Measurements from ENCODE around the gene PCDHGB5.
"Not testable (repeated sequence)": the region's sequence is repeated elsewhere in the genome, so short reads cannot be mapped to it uniquely, and the experiment has no call there.

PCDHGB5 gene

DNA sequence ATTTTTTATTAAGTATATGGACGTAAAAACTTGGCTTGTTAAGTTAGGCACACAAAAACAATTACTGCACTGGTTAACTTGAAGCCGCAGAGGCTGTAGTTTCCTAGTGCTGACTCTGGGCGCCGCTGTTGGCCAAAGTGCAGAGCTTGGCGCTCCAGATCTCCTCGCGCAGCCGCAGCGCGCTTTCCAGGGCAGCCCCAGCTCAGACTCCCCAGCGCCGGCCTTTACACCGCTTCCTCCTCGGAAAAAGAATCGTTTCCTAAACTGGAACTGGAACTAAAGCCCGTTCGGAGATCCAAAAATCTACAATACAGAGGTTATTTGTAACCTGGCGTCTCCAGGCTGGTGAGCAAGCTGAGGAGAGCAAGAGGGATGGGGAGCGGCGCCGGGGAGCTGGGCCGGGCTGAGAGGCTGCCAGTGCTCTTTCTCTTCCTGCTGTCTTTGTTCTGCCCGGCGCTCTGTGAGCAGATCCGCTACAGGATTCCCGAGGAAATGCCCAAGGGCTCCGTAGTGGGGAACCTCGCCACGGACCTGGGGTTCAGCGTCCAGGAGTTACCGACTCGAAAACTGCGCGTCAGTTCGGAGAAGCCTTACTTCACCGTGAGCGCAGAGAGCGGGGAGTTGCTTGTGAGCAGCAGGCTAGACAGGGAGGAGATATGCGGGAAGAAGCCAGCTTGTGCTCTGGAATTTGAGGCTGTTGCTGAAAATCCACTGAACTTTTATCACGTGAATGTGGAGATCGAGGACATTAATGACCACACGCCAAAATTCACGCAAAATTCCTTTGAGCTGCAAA is at the start of gene PCDHGB5:
TSS of gene PCDHGB5 (plus strand) at position 192 of the 796 bp plus-strand sequence. CDS start at position 373, 181 bp downstream.
- peaks cover 0 to 10% (median 2%) of the 10 kb centered on the region in 5 donors for H3K4me1 ChIP-seq (ENCODE audit: control insufficient read depth in 5 of 5, insufficient read depth in 5 of 5, low read length in 5 of 5)
- H3K9me3 ChIP-seq (ENCODE audit: control insufficient read depth in 5 of 5, low read length in 5 of 5): peaks cover 26 to 70% (median 53%) of the 10 kb centered on the region in 5 donors
- H3K9ac ChIP-seq (ENCODE audit: low read length in 5 of 5); H3K27ac ChIP-seq (ENCODE audit: low read depth, low read length); H3K36me3 ChIP-seq (ENCODE audit: control insufficient read depth in 5 of 5, insufficient read depth in 5 of 5, low read length in 5 of 5): not testable (repeated sequence)
- peaks cover 0 to 14% (median 6%) of the 10 kb centered on the region in 5 donors for H3K27me3 ChIP-seq (ENCODE audit: control insufficient read depth in 5 of 5, insufficient read depth in 4 of 5, low read length in 5 of 5)
- peak within 1 kb of the TSS; percentile 40 to 60 (median 55) for H3K4me3 ChIP-seq (ENCODE audit: low read depth in 1 of 5, low read length in 5 of 5)

- no peaks in the 10 kb centered on the region for H3K36me3 ChIP-seq (ENCODE audit: control insufficient read depth in 5 of 5, insufficient read depth in 5 of 5, low read length in 5 of 5)
- peaks cover 0 to 17% (median 6%) of the 10 kb centered on the region in 5 donors for H3K27me3 ChIP-seq (ENCODE audit: control insufficient read depth in 5 of 5, insufficient read depth in 4 of 5, low read length in 5 of 5)
- H3K9ac ChIP-seq (ENCODE audit: low read length in 5 of 5): no peak within 1 kb of the TSS
- no peak within 1 kb of the TSS for H3K27ac ChIP-seq (ENCODE audit: low read depth, low read length)
- H3K4me1 ChIP-seq (ENCODE audit: control insufficient read depth in 5 of 5, insufficient read depth in 5 of 5, low read length in 5 of 5): peaks cover 0 to 6% (median 2%) of the 10 kb centered on the region in 5 donors
- peak within 1 kb of the TSS; percentile 34 to 63 (median 39) for H3K4me3 ChIP-seq (ENCODE audit: low read depth in 1 of 5, low read length in 5 of 5)
- peaks cover 26 to 60% (median 52%) of the 10 kb centered on the region in 5 donors for H3K9me3 ChIP-seq (ENCODE audit: control insufficient read depth in 5 of 5, low read length in 5 of 5)
Measured at GRCh38 chr5:141349917-141350619, 47.7 kb upstream of the PCDHGB5 start, which contains the start of gene PCDHGB1. Gene PCDHGB1 (plus strand): TSS chr5:141350099. CDS start chr5:141350261, 162 bp downstream.

DNA sequence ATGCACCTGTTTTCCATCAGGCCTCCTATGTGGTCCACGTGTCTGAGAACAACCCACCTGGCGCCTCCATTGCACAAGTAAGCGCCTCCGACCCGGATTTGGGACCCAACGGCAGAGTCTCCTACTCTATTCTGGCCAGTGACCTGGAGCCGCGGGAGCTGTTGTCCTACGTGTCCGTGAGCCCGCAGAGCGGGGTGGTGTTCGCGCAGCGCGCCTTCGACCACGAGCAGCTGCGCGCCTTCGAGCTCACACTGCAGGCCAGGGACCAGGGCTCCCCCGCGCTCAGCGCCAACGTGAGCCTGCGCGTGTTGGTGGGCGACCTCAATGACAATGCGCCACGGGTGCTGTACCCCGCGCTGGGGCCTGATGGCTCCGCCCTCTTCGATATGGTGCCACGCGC is 46.2 kb upstream of the PCDHGB5 start:
- H3K27ac ChIP-seq (ENCODE audit: low read depth, low read length): no peak overlapping the region
- no peak overlapping the region for H3K9ac ChIP-seq (ENCODE audit: low read length in 5 of 5)
- H3K4me3 ChIP-seq (ENCODE audit: low read depth in 1 of 5, low read length in 5 of 5): peak overlapping the region in 3 of 5 donors; percentile 14 to 35 (median 25)
- H3K9me3 ChIP-seq (ENCODE audit: control insufficient read depth in 5 of 5, low read length in 5 of 5): peaks cover 36 to 70% (median 58%) of the 10 kb centered on the region in 5 donors
- no peaks in the 10 kb centered on the region for H3K36me3 ChIP-seq (ENCODE audit: control insufficient read depth in 5 of 5, insufficient read depth in 5 of 5, low read length in 5 of 5)
- peaks cover 0 to 11% (median 8%) of the 10 kb centered on the region in 5 donors for H3K4me1 ChIP-seq (ENCODE audit: control insufficient read depth in 5 of 5, insufficient read depth in 5 of 5, low read length in 5 of 5)
- peaks cover 0 to 18% (median 6%) of the 10 kb centered on the region in 5 donors for H3K27me3 ChIP-seq (ENCODE audit: control insufficient read depth in 5 of 5, insufficient read depth in 4 of 5, low read length in 5 of 5)

DNA sequence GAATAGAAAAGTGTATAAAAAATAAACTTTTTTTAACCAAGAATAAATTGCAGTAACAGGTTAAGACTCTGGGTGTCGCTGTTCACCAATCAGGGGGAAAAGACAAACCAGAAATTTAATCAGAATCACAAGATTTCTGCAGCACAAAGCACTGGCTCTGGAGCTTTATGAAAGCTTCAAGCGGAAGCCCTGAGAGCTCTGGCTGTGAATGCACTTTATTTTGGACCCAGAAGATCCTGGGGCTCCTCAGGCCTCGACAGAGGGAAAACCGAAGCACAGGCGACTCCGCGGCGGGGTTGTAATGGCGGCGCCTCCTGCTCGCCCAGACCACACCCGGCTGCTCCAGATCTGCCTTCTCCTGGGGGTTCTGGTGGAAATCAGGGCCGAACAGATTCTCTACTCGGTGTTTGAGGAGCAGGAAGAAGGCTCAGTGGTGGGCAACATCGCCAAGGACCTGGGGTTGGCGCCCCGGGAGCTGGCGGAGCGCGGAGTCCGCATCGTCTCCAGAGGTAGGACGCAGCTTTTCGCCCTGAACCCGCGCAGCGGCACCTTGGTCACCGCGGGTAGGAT is 42.8 kb upstream of the PCDHGB5 start, which contains the start of gene PCDHGA4:
TSS of gene PCDHGA4 (plus strand) at position 122 of the 570 bp plus-strand sequence. CDS start at position 209, 87 bp downstream.
- peaks cover 43 to 77% (median 65%) of the 10 kb centered on the region in 5 donors for H3K9me3 ChIP-seq (ENCODE audit: control insufficient read depth in 5 of 5, low read length in 5 of 5)

DNA sequence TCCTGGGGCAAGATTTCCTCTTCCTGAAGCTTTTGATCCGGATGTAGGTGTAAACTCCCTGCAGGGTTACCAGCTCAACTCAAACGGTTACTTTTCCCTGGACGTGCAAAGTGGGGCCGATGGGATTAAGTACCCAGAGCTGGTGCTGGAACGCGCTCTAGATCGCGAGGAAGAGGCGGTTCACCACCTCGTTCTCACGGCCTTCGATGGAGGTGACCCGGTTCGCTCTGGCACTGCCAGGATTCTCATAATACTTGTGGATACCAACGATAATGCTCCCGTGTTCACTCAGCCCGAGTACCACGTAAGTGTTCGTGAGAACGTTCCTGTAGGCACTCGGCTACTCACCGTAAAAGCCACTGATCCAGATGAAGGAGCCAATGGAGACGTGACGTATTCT is 42.1 kb upstream of the PCDHGB5 start:
- Histone ChIP-seq H3K9ac (ENCODE audit: low read length in 5 of 5) (no peak overlapping the region), H3K27ac (ENCODE audit: low read depth, low read length) (no peak overlapping the region), H3K36me3 (ENCODE audit: control insufficient read depth in 5 of 5, insufficient read depth in 5 of 5, low read length in 5 of 5) (no peaks in the 10 kb centered on the region), H3K4me1 (ENCODE audit: control insufficient read depth in 5 of 5, insufficient read depth in 5 of 5, low read length in 5 of 5) (peaks cover 0 to 11% (median 7%) of the 10 kb centered on the region in 5 donors), H3K9me3 (ENCODE audit: control insufficient read depth in 5 of 5, low read length in 5 of 5) (peaks cover 45 to 78% (median 65%) of the 10 kb centered on the region in 5 donors), H3K27me3 (ENCODE audit: control insufficient read depth in 5 of 5, insufficient read depth in 4 of 5, low read length in 5 of 5) (peaks cover 0 to 17% (median 6%) of the 10 kb centered on the region in 5 donors), H3K4me3 (ENCODE audit: low read depth in 1 of 5, low read length in 5 of 5) (peak overlapping the region; percentile 43 to 60 (median 56))

More for the DNA sequence above, 42.8 kb upstream of the PCDHGB5 start, which contains the start of gene PCDHGA4:
- Histone ChIP-seq H3K4me3 (ENCODE audit: low read depth in 1 of 5, low read length in 5 of 5) (peak within 1 kb of the TSS; percentile 43 to 62 (median 57)), H3K36me3 (ENCODE audit: control insufficient read depth in 5 of 5, insufficient read depth in 5 of 5, low read length in 5 of 5) (no peaks in the 10 kb centered on the region), H3K27ac (ENCODE audit: low read depth, low read length) (no peak within 1 kb of the TSS), H3K9ac (ENCODE audit: low read length in 5 of 5) (no peak within 1 kb of the TSS), H3K4me1 (ENCODE audit: control insufficient read depth in 5 of 5, insufficient read depth in 5 of 5, low read length in 5 of 5) (peaks cover 0 to 11% (median 9%) of the 10 kb centered on the region in 5 donors), H3K27me3 (ENCODE audit: control insufficient read depth in 5 of 5, insufficient read depth in 4 of 5, low read length in 5 of 5) (peaks cover 0 to 19% (median 6%) of the 10 kb centered on the region in 5 donors)

- Histone ChIP-seq H3K9ac (ENCODE audit: low read length in 5 of 5) (no peak overlapping the region), H3K4me1 (ENCODE audit: control insufficient read depth in 5 of 5, insufficient read depth in 5 of 5, low read length in 5 of 5) (peaks cover 0 to 11% (median 7%) of the 10 kb centered on the region in 5 donors), H3K4me3 (ENCODE audit: low read depth in 1 of 5, low read length in 5 of 5) (peak overlapping the region in 4 of 5 donors; percentile 39 to 60 (median 54)), H3K9me3 (ENCODE audit: control insufficient read depth in 5 of 5, low read length in 5 of 5) (peaks cover 45 to 78% (median 65%) of the 10 kb centered on the region in 5 donors), H3K36me3 (ENCODE audit: control insufficient read depth in 5 of 5, insufficient read depth in 5 of 5, low read length in 5 of 5) (no peaks in the 10 kb centered on the region), H3K27ac (ENCODE audit: low read depth, low read length) (no peak overlapping the region), H3K27me3 (ENCODE audit: control insufficient read depth in 5 of 5, insufficient read depth in 4 of 5, low read length in 5 of 5) (peaks cover 0 to 12% (median 6%) of the 10 kb centered on the region in 5 donors)
Measured at GRCh38 chr5:141356133-141356532, 41.6 kb upstream of the PCDHGB5 start.

DNA sequence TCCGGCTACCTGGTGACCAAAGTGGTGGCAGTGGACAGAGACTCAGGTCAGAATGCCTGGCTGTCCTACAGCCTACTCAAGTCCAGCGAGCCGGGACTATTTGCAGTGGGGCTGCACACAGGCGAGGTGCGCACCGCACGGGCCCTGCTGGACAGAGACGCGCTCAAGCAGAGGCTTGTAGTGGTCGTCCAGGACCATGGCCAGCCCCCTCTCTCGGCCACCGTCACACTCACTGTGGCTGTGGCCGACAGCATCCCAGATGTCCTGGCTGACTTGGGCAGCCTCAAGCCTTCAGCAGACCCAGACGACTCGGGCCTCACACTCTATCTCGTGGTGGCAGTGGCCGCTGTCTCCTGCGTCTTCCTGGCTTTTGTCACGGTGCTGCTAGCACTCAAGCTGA is 40.8 kb upstream of the PCDHGB5 start:
- Histone ChIP-seq H3K36me3 (ENCODE audit: control insufficient read depth in 5 of 5, insufficient read depth in 5 of 5, low read length in 5 of 5) (no peaks in the 10 kb centered on the region), H3K4me3 (ENCODE audit: low read depth in 1 of 5, low read length in 5 of 5) (peak overlapping the region; percentile 33 to 43 (median 38)), H3K27me3 (ENCODE audit: control insufficient read depth in 5 of 5, insufficient read depth in 4 of 5, low read length in 5 of 5) (peaks cover 0 to 6% (median 0%) of the 10 kb centered on the region in 5 donors), H3K27ac (ENCODE audit: low read depth, low read length) (no peak overlapping the region), H3K9me3 (ENCODE audit: control insufficient read depth in 5 of 5, low read length in 5 of 5) (peaks cover 44 to 79% (median 65%) of the 10 kb centered on the region in 5 donors), H3K4me1 (ENCODE audit: control insufficient read depth in 5 of 5, insufficient read depth in 5 of 5, low read length in 5 of 5) (peaks cover 0 to 11% (median 7%) of the 10 kb centered on the region in 5 donors), H3K9ac (ENCODE audit: low read length in 5 of 5) (no peak overlapping the region)

GRCh38 chr5:141359790-141360426 is 37.8 kb upstream of the PCDHGB5 start, which contains the start of gene PCDHGB2:
Gene PCDHGB2 (plus strand): TSS chr5:141359994. CDS start chr5:141360136, 142 bp downstream.
- peaks cover 0 to 11% (median 7%) of the 10 kb centered on the region in 5 donors for H3K4me1 ChIP-seq (ENCODE audit: control insufficient read depth in 5 of 5, insufficient read depth in 5 of 5, low read length in 5 of 5)
- H3K9ac ChIP-seq (ENCODE audit: low read length in 5 of 5): no peak within 1 kb of the TSS
- no peak within 1 kb of the TSS for H3K27ac ChIP-seq (ENCODE audit: low read depth, low read length)
- no peaks in the 10 kb centered on the region for H3K36me3 ChIP-seq (ENCODE audit: control insufficient read depth in 5 of 5, insufficient read depth in 5 of 5, low read length in 5 of 5)
- H3K27me3 ChIP-seq (ENCODE audit: control insufficient read depth in 5 of 5, insufficient read depth in 4 of 5, low read length in 5 of 5): peaks cover 0 to 12% (median 5%) of the 10 kb centered on the region in 5 donors
- H3K4me3 ChIP-seq (ENCODE audit: low read depth in 1 of 5, low read length in 5 of 5): peak within 1 kb of the TSS; percentile 27 to 63 (median 47)
- peaks cover 56 to 86% (median 78%) of the 10 kb centered on the region in 5 donors for H3K9me3 ChIP-seq (ENCODE audit: control insufficient read depth in 5 of 5, low read length in 5 of 5)

GRCh38 chr5:141360685-141361084 is 37.1 kb upstream of the PCDHGB5 start:
- peaks cover 0 to 15% (median 5%) of the 10 kb centered on the region in 5 donors for H3K27me3 ChIP-seq (ENCODE audit: control insufficient read depth in 5 of 5, insufficient read depth in 4 of 5, low read length in 5 of 5)
- H3K36me3 ChIP-seq (ENCODE audit: control insufficient read depth in 5 of 5, insufficient read depth in 5 of 5, low read length in 5 of 5): no peaks in the 10 kb centered on the region
- peak overlapping the region; percentile 18 to 63 (median 47) for H3K4me3 ChIP-seq (ENCODE audit: low read depth in 1 of 5, low read length in 5 of 5)
- H3K9me3 ChIP-seq (ENCODE audit: control insufficient read depth in 5 of 5, low read length in 5 of 5): peaks cover 57 to 88% (median 79%) of the 10 kb centered on the region in 5 donors
- H3K9ac ChIP-seq (ENCODE audit: low read length in 5 of 5): no peak overlapping the region
- peaks cover 0 to 3% (median 0%) of the 10 kb centered on the region in 5 donors for H3K4me1 ChIP-seq (ENCODE audit: control insufficient read depth in 5 of 5, insufficient read depth in 5 of 5, low read length in 5 of 5)
- H3K27ac ChIP-seq (ENCODE audit: low read depth, low read length): no peak overlapping the region

Data from subcutaneous abdominal adipose tissue (tissue), 5 donors.